Mesenteric fat pad (tissue), 1 donor: ENCODE data around the gene RAD51. TPM values are rescaled to one million over a fixed set of nuclear protein-coding genes. Genes with fewer than 3 reads are reported as not detected.
"Not testable (repeated sequence)": the region's sequence is repeated elsewhere in the genome, so short reads cannot be mapped to it uniquely, and the experiment has no call there.

Experiments used
- DNase-seq: peaks from one replicate; pipeline ENCODE4 v3.0.0-alpha.2; 2020; ENCODE audit warnings: low spot score
- long read RNA-seq: library from polyadenylated mRNA; unstranded; transcript quantifications from one replicate; pipeline ENCODE4 v2.0.0, GENCODE V29; 2020
- total RNA-seq: library from RNA; stranded (reverse); fragmentation: NEBNext Ultra II Directional; extraction: Animal tissue kit (Norgen Biotek cat#: 25700); gene quantifications from one replicate; pipeline ENCODE4 v1.2.1, GENCODE V29; 2021
- donor health status: DM: yes; HTN: yes; CAD: no.

The RAD51 gene
- 0.32 TPM for total RNA-seq
- long read RNA-seq, partial matches to known transcripts = 0 of 1 reads
- long read RNA-seq, other reads (novel, unspliced or antisense) = 0 of 1 reads

DNA sequence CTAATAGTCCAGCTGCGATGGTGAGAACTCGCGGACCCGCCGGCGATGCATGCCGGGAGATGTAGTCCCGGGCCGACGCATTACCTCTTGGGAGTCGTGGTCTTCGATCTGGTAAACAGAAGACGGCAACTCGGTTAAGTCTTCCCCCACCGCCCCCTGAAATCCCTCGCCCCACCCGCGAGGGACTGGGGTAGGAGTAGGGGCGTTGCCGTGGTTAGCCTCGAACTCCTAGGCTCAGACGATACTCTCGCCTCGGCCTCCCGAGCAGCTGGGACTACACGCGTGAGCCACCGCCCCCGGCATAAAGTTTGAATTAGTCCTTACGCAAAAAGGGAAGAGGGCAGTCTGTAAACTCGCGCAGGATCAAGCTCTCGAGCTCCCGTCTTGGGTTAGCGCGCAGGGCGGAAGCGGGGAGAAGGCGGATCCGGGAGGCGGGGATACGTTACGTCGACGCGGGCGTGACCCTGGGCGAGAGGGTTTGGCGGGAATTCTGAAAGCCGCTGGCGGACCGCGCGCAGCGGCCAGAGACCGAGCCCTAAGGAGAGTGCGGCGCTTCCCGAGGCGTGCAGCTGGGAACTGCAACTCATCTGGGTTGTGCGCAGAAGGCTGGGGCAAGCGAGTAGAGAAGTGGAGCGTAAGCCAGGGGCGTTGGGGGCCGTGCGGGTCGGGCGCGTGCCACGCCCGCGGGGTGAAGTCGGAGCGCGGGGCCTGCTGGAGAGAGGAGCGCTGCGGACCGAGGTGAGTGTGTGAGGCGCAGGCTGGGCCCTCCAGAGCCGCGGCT lies at the start of gene RAD51:
RAD51 (plus strand) TSS at position 487 of the 781 bp plus-strand sequence. CDS start 3,585 bp downstream, outside the sequence.
- DNase-seq = peak; percentile 97

DNA sequence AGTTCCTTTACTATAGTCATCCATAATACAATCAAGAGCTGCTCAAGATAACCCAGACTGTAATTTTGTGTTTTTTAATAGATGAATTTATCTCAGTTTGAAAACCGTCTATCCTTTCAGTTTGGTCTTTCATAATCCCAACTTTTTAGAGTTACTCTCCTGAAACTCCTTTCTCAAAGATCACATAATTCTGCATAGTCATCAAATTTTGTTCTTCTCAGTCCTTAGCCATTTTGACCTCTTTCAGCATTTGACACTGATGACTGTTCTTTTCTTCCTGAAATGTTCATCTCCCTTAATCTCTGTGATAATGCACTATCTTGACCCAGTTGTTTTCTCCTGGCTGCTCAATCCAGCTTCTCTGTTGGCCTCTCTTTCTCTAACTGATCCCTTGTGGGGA lies 47.5 kb upstream of the RAD51 start:
- DNase-seq = no peak

- DNase-seq = no peak
Measured at GRCh38 chr15:40650479-40650878, 44.5 kb upstream of the RAD51 start.

- no peak for DNase-seq
Measured at GRCh38 chr15:40660686-40661085, 34.3 kb upstream of the RAD51 start.

DNA sequence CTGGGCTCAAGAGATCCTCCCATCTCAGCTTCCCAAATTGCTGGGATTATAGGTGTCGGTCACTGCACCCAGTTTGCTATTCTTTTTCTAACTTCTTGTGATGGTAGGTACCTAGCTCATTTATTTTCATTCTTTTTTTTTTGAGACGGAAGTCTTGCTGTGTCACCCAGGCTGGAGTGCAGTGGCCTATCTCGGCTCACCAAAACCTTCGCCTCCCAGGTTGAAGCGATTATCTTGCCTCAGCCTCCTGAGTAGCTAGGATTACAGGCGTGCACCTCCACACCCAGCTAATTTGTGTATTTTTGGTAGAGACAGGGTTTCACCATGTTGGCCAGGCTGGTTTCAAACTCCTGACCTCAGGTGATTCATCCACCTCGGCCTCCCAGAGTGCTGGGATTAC lies 30.1 kb upstream of the RAD51 start:
- no peak for DNase-seq

DNA sequence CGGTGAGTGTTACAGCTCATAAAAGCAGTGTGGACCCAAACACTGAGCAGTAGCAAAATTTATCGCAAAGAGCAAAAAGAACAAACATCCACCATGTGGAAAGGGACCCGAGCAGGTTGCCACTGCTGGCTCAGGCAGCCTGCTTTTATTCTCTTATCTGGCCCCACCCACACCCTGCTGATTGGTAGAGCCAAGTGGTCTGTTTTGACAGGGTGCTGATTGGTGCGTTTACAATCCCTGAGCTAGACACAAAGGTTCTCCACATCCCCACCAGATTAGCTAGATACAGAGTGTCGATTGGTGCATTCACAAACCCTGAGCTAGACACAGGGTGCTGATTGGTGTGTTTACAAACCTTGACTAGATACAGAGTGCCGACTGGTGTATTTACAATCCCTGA lies 18.7 kb upstream of the RAD51 start:
- DNase-seq = not testable (repeated sequence)

DNA sequence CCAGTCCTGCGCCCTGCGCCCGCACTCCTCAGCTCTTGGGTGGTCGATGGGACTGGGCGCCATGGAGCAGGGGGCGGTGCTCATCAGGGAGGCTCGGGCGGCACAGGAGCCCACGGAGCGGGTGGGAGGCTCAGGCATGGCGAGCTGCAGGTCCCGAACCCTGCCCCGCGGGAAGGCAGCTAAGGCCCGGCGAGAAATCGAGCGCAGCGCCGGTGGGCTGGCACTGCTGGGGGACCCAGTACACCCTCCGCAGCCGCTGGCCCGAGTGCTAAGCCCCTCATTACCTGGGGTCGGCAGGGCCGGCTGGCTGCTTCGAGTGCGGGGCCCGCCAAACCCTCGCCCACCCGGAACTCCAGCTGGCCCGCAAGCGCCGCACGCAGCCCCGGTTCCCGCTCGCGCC lies 18.1 kb upstream of the RAD51 start:
- not testable (repeated sequence) for DNase-seq

DNA sequence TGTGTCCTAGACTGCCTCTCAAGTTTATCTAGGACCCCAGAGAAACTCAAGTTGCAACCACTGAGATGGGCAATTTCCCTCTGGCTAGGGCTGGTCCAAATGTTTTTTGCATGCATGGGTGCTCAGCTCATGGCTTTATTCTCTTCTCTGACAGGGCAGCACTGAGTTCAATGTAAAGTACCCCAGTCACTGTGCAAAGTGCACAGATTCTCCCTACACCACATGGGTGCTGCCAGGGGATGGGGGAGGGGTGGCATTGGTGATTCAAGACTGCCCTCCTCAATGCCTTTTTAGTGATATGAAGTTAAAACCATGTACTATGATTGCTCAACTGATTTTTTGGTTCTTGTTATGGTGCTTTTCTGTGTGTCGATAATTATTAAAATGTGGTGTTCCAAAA lies 14.8 kb upstream of the RAD51 start:
- no peak for DNase-seq

- not testable (repeated sequence) for DNase-seq
Measured at GRCh38 chr15:40680959-40681358, 14.0 kb upstream of the RAD51 start.

DNA sequence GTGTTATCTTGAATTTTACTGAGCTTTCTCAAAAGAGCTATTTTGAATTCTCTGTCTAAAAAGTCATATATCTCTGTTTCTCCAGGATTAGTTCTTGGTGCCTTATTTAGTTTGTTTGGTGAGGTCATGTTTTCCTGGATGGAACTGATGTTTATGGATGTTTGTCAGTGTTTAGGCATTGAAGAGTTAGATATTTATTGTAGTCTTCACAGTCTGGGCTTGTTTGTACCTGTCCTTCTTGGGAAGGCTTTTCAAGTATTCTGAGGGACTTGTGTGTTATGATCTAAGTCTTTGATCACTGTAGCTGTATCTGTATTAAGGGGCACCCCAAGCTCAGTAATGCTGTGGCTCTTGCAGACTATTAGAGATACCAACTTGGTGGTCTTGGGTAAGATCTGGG lies 10.6 kb upstream of the RAD51 start:
- DNase-seq = no peak

DNA sequence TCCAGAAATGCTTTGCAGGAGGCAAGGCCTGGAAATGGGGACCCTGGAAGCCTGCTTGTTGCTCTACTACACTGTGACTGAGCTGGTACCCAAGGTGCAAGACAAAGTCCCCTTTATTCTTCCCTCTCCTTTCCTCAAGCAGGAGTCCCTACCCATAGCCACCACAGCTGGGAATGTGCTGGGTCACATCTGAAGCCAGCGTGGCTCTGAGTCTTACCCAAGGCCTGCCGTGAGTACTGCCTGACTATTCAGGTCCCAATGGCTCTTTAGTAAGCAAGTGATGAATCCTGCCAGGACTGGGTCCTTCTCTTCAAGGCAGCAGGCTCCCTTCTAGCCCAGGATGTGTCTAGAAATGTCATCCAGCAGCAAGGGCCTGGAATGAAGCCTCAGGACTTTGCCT lies 9.6 kb upstream of the RAD51 start:
- DNase-seq = no peak

DNA sequence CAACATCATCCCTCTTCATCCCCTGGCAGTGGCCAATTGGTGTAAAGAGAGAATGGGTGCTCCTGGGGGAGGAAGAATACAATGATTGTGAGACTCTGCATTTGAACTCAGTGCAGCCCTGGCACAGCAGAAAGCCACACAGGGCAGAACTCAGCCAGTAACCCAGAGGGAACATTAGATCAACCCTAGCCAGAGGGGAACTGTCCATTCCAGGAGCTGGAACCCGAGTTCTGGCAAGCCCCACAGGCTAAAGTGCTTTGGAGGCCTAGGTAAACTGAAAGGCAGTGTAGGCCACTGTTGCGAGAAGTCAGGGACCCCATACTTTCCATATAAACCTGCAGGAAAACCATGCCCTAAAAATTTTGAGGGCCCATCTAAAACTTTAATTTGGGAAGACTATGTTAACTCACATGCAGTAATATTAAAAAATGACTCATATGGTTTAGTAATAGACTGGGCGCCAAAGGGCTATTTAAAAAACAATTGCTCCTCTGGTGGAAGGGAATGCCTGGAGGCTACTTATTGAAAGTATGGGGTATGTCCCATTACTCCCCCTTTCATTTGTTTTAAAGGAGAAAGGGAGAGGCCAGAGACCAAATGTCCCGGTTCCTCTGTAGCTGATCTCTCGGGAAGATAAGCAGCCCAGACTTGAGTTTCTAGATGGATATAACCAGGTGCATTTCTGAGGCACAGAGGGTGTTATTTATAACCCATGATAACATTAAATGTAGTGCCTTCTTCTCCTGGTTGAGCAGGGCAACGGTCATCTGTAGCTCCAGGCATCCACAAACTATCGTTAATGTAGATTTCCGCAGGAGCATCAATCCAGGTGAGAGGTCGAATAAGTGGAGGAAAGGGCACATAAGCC lies 5.8 kb upstream of the RAD51 start:
- no peak for DNase-seq

- no peak for DNase-seq
Measured at GRCh38 chr15:40691737-40692136, 3.2 kb upstream of the RAD51 start.

GRCh38 chr15:40693904-40694687 lies 878 bp upstream of the RAD51 start:
- no peak for DNase-seq

DNA sequence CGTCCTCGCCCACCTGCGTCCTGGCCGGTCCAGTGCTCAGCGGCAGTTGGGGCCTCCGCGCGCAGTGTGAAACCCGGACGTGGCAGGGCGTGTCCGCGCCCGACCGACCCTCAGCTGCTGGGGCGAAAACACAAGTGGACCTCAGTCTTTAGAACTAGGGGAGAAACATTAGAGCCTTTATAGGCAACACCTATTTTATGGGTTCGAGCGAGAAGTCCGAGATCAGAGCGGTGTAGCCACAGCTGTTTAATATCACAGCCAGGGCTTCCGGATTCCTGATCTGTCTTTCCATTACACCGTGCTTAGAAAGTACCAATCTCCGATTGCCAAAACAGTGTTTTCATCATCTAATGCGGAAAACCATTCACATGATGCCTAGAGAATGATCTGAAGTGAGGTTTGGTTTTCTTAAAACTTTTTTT lies 506 bp downstream of the RAD51 start:
- no peak for DNase-seq

DNA sequence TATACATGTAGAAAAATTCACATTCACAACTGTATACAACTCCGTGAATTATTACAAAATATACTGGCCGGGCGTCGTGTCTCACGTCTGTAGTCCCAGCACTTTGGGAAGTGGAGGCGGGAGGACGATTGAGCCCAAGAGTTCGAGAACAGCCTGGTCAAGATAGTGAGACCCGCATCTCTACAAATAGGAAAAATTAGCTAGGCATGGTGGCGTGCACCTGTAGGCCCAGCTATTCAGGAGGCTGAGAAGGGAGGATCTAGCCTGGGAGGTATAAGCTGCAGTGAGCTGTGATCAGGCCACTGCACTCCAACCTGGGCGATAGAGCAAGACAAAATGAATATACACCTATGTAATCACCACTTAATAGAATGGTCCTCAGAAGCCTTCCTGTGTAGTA lies 1.3 kb downstream of the RAD51 start:
- no peak for DNase-seq

DNA sequence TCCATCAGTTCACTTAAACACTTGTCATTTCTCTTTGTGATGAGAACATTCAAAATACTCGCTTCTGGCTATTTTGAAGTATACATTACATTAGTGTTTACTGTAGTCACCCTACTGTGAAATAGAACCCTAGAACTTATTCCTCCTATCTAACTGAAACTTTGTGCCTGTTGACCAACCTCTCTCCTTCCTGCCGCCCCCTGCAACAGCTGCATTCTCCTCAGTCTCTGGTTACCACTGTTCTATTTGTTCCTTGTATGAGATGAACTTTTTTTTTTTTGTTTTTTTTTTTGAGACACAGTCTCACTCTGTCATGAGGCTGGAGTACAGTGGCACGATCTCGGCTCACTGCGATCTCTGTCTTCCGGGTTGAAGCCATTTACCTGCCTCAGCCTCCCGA lies 2.9 kb downstream of the RAD51 start:
- no peak for DNase-seq

DNA sequence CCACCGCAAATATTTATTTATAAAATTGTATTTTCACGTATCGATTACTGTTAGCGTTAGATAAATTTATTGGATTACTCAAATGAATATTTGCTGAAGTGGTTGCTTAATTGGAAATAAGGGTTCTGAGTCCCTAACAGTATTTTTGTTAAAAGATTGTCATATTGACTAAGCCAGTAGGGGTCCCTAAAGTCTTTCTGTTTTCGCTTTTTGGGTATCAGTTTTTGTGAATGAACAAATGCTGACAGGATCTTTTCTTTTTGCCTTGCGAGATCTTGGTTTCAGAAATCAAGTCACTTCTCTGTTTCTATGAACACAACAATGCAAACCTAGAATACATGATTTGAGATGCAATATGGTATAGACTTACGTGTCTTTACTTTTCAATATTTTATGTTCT lies 7.1 kb downstream of the RAD51 start:
- no peak for DNase-seq

DNA sequence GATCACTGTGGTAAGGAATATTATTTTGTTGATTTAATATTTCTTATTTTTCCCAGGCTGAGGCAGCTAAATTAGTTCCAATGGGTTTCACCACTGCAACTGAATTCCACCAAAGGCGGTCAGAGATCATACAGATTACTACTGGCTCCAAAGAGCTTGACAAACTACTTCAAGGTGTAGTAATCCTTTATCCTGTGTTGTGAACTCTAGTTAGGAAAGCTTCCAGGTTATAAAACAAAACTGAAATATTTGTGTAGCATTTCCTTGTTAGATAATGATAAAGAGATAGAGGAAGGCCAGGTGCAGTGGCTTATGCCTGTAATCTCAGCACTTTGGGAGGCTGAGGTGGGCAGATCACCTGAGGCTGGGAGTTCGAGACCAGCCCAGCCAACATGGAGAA lies 11.1 kb downstream of the RAD51 start:
- no peak for DNase-seq

DNA sequence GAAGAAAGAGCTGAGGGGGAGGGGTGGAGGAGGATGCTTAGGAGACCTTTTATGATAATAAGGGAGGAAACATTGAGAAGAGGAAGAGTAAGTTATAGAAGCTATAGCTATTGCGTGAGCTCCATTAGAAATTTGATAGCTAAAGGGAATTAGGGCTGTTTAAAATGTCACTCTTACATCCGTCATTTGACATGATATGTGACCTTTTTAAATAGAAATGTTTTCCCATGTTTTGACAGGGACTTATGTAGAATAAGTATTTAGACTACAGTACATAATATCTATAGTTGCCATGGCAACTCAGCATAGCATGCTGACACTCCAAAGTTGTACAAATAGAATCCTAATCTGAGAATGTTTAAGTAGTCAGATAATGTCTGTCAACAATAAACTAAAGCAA lies 19.2 kb downstream of the RAD51 start:
- no peak for DNase-seq

GRCh38 chr15:40716165-40716564 lies 21.2 kb downstream of the RAD51 start:
- no peak for DNase-seq

DNA sequence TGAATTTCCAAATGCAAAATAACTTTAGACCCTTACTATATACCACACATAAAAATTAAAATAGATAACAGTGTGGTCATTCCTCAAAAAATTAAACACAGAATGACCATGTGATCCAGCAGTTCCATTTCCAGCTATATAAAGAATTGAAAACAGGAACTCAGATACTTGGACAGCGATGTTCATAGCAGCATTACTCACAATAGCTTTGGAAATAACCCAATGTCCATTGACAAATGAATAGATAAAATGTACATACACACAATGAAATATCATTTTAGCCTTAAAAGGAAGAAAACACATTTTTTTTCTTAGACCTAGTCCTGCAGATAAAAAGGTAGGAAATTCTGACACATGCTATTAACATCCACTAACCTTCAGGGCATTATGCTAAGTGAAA lies 26.7 kb downstream of the RAD51 start:
- no peak for DNase-seq
